Measurements from ENCODE around the gene SUGCT.
"Not testable (repeated sequence)": the region's sequence is repeated elsewhere in the genome, so short reads cannot be mapped to it uniquely, and the experiment has no call there.

The SUGCT gene

DNA sequence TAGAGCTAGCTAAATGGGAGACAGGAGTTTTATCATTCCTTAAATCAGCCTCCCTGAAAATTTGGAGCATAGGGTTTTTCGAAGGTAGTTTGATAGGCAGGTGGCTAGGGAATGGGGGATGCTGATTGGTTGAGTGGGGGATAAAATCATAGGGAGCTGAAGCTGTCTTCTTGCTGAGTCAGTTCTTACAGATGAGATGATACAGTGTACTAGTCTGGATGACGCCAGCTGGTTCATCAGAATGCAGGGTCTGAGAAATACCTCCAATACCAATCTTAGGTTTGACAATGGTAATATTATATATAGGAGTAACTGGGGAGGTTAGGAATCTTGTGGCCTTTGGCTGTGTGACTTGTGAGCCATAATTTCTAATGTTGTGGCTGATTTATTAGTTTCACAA, 271.2 kb downstream of the SUGCT start:
- no peak for DNase-seq (ENCODE audit: low read depth)

DNA sequence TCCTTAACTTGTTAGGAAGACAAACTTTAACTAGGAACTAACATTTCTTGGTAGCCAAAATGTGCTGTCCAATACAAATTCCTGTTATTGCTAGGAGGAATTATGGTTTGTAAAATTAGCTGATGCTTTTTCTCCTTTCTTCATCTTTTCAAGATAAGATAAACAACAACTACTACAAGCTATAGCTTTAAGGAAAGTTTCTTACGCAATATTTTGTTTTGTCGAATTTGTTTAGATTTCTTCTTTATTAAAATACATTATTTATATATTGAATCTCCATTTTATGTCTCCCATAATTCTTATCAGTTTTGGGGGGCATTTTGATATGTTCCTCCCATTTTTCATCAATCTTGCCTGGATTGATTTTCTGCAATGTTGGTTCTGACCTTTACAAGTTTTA, 277.5 kb downstream of the SUGCT start:
- DNase-seq (ENCODE audit: low read depth), result no peak

DNA sequence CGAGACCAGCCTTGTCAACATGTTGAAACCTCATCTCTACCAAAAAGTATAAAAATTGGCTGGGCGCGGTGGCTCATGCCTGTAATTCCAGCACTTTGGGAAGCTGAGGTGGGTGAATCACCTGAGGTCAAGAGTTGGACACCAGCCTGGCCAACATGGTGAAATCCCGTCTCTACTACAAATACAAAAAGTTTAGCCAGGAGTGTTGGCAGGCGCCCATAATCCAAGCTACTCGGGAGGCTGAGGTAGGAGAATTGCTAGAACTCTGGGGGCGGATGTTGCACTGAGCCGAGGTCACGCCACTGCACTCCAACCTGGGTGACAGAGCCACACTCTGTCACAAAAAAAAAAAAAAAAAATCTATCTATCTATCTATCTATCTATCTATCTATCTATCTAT, 279.9 kb downstream of the SUGCT start:
- DNase-seq (ENCODE audit: low read depth), result not testable (repeated sequence)

DNA sequence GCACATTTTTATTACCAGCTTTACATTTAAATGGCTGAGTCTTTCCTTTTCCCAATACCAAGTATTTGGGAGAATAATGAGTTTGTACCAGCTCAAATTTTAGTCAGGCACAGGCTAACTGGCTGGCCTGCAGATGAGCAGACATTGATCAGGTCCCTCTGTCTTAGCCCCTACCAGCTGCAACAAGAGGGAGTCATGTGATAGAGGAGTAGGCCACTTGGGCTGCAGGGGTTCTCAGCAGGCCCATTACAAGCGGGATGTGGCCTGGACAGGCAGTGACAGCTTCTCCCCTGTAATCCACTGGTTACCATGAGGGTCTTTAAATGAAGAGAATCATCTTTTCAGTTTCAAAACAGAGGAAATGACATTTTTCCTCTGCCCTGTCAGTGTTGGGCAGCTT, 283.6 kb downstream of the SUGCT start:
- no peak for DNase-seq (ENCODE audit: low read depth)

DNA sequence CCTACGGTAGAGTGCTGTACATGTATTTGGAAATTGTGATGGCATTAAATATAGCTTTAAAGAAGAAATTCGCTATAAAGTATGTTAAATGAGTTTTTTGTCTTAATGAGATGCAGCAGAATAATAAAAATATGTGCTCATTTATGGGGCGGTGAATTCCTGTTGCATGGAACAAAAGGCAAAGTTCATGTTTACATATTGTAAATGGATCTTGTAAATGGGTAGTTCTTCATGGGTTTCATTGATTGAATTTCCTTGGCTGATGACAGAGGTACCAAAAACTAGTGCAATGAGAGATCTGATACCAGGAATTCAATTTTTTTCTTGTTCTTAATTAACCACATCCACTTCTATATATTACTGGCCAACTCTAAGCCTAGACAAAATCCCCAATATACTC, 284.2 kb downstream of the SUGCT start:
- no peak for DNase-seq (ENCODE audit: low read depth)

DNA sequence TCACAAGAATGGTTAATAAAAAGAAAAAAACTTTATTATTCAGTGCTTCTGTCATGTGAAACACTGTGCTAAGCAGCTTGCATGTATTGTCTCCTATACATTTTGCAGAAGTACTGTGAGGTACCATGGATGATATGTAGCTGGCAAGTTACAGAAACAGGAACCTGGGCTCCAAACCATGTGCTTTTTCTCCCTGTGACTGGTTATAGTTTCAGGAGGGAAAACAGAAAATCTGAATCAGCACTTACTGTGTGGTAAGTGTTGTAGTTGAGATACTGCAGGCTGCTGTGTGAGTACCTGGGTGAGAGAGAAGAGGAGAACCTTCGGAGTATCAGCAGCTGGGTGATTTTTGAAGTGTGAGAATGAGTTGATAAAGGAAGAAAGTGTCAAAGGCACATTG, 285.0 kb downstream of the SUGCT start:
- DNase-seq (ENCODE audit: low read depth), result no peak

DNA sequence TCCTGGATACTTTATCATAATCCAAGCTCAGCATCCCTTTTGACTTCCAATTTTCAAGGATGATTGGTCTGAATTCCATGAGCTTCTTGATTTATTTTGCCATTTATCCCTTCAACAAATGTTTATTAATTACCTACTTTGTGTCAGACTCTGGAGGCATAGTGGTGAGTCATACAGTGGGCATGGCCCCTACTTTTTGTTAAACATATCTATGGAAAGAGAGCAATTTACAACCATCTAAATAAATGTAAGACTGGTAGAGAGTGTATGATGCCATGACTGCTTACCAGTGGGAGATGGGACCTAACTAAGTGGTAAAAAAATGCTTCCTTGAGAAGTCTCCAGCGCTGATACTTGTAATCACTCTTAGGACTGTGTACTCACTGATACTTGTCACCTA, 286.6 kb downstream of the SUGCT start:
- DNase-seq (ENCODE audit: low read depth), result no peak

DNA sequence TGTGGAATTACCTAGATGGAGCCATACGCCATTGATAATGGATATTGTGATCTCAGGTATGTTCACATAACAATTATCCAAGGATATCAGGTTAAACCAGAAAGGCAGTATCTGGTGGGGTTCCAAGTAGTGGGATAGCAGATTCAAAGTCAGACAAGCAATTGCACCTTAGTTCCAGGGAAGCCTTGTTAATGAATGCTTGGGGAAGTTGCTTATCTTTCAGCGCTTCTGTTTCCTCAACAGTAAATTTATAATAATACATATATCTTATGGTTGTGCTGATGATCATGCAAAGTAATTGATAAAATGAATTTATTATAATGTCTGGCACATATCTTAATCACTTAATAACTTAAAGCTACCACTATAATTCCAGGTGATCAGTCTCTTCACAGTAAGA, 290.9 kb downstream of the SUGCT start:
- DNase-seq (ENCODE audit: low read depth), result no peak

DNA sequence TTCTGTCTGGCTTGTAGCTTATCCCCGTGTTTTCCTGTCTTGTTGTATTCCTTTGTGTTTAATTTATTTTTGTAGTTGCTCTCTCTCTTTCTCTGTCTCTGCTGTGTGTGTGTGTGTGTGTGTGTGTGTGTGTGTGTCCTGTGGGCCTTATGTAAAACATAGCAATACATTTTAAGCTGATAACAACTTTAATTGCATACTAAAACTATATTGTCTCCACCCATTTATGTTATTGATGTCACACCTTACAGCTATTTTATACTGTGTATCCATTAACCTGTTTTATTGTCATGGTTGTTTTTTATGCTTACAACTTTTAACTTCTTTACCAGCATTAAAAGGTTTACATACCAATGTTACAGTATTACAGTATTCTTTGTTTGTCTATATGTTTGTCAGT, 293.6 kb downstream of the SUGCT start:
- no peak for DNase-seq (ENCODE audit: low read depth)

DNA sequence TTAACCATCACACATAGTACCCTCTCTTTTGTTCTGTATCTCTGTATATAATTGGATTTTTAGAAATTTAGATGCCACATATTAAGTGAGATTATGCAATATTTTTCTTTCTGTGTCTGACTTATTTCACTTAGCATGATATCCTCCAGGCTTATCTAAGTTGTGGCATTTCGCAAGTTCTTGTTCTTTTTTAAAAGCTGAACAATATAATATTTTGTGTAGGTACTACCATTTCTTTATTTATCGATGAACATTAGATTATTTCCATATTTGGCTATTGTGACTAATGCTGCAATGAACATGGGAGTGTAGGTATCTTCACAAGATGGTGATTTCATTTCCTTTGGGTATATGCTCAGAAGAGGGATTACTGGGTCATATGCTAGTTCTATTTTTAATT, 295.0 kb downstream of the SUGCT start:
- DNase-seq (ENCODE audit: low read depth), result no peak

DNA sequence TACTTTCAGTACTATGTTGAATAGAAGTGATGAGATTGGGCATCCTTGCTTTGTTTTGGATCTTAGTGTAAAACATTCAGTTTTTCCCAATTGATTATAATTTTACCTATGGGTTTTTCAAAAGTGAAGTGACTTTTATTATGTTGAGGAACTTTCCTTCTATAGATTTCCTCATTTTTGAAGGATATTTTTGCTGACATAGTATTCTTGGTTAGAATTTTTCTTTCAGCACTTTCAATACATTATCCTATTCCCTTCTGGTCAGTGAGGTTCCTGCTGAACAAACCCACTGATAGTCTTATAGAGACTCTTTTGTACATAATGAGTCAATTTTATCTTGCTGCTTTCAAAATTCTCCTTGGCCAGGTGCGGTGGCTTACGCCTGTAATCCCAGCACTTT, 297.2 kb downstream of the SUGCT start:
- DNase-seq (ENCODE audit: low read depth), result no peak

DNA sequence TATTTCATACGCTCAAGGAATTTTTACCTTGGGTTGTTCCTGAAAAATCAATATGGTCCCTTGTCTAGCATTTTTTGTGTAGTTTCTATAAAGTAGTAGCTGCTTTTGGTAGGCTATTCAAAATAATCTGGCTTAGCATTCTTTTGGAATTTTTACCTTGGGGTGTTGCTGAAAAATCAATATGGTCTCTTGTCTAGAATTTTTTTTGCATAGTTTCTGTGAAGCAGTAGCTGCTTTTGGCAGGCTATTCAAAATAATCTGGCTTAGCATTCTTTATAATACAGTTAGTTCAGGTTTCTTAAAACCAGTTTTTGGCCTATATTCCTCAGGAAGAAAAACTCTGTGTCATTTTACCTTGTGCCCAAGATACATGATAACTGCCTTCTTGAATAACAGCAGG, 301.9 kb downstream of the SUGCT start:
- DNase-seq (ENCODE audit: low read depth), result no peak

DNA sequence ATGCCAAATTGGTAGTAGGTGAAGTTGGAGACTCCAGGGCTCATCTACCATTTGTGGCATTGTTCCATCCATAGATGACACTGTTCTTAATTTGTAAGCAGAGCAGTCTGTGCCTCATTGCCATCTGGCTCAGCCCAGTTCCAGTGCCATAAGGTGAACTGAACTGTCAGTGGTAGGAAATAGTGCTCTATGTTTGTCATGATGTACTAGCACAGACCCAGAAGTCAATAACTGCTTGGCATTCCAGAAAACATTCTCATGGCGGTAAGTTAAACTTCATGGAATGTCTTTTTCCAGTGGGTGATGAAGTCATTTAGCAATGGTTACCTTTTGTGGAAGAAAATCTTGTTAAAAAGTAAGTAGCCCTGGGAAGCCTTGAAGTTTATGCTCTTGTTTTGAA, 302.7 kb downstream of the SUGCT start:
- DNase-seq (ENCODE audit: low read depth), result no peak

DNA sequence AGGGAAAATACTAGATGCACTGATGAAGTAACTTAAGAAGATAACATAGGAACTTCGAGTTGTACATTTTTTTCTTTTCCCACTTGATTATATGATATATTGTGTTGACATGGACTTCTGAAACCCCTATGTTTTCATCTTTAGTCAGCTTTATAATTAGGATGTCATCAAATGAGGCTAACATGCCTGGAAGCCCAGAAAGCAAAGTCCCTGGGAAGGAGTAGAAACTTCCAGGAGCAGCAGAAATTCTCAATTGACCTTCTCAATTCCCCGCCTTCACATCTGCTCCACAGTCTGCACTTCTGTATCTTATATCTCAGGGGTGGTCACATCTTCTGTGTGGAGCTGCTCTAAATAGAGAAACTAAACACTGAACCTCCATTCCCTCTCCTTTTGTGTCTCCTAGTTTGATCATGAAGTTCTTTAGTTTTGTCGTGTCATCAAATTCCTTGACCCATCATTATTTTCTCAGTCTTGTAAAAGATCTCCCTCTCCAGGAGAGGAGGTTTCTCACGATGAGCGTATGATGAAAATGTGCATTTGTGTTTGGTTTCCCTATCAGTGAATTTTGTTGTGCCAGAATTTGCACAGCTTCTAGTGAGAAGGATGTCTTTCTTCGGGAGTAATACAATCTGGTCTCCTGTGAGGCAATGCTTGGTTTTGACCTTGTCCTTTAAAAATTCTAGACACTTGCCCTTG, 303.3 kb downstream of the SUGCT start:
- DNase-seq (ENCODE audit: low read depth), result no peak

DNA sequence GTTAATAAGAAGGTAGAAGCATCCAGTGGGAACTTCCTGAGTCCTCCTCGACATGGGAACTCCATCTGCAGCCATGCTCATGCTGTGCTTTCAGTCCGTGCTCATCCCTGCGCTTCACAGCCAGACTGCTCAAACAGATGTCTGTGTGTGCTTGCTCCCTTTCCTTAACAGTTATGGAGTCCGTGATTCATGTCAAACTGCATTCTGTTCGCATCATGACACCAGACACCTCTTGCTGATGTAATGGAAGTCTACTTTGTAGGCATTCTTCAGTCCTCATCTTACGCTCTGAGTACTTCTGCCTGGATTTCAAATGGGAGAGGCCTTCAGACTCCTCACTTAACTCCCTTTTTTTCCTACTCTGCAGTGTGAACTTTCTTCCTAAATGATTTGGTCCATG, 304.9 kb downstream of the SUGCT start:
- no peak for DNase-seq (ENCODE audit: low read depth)

DNA sequence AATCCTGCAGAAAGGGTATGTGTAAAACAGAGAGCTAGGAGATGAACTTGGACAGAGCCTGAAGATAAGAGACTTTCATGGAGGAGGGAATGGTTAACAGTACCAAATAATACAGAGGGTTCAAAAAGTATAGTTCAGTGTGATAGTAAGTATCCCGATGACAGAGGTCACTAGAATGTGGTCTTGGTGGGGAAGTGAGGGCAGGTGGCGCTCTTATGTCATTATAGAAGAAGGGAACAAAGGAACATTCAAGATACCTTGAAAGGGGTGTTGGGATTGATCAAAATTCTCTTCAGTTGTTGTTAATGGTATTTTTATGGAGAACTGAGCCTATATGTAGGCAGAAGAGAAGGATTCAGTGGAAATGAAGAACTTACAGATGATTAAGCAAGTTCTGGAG, 312.5 kb downstream of the SUGCT start:
- DNase-seq (ENCODE audit: low read depth), result no peak

DNA sequence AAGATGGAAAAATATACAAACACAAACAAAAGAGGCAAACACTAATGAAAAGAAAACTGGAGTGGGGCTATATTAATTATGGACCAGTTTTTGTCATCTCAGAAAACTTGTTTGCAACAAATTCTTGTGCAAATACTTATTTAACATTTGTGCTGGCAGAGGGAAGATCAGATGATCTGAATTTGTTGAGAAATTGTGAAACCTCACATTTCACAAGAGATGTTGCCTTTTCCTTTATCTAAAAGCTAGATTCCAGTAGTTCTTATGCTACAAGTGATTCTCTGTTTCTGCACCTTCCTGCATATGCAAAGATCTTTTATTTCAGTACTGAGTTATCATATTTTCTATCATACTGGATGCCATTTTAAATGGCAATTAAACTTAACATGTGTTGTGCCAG, 320.7 kb downstream of the SUGCT start:
- no peak for DNase-seq (ENCODE audit: low read depth)

DNA sequence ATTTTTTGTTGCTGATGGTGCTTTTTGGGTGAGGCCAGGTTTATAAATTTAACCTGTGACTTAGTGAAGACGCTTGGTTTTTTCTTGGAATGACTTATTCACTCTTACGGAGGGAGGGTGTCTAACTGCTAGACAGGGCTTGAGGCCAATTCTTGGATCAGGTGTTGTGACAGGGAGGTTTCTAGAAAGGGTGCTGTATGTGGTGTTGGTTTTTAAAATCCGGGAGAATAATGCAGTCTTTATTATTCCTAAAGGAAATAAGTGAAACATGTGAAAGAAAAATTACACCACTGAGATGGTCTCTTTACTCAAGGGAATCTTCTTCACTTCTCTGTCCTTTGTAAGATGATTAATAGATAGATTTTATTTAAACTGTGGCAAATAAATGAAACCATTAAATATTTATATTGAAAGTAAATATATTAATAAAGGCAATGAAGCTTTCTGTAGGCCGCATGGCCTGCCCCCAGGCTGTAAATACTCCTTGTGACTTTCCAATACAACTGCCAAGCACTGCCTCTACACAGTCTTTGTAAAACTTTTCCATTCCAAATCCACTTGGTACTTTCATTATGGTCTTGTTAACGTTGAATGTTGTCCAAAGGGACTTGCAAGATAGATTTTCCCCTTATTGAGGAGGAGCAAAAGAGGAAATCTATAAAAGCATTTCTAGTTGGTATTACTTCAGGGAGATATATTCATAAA, 323.1 kb downstream of the SUGCT start:
- DNase-seq (ENCODE audit: low read depth), result no peak

DNA sequence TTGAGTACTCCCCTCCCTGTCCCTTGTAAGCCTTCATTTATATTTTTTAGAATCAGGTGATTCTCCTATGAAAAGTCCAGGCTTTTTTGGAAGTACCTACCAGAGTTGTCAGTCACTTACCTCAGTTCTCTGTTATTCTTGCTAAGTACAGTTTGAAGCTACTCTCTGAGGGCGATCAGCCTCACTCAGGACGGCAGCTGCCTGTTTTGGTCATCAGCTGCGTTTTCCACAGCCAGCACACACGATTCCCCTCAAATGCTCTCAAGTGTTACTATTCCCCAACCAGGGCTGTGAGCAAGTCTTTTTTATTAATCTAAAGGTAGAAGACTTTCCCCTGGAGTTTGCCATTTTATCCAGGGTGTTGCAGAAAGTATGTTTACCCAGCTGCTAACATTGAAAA, 328.6 kb downstream of the SUGCT start:
- no peak for DNase-seq (ENCODE audit: low read depth)

DNA sequence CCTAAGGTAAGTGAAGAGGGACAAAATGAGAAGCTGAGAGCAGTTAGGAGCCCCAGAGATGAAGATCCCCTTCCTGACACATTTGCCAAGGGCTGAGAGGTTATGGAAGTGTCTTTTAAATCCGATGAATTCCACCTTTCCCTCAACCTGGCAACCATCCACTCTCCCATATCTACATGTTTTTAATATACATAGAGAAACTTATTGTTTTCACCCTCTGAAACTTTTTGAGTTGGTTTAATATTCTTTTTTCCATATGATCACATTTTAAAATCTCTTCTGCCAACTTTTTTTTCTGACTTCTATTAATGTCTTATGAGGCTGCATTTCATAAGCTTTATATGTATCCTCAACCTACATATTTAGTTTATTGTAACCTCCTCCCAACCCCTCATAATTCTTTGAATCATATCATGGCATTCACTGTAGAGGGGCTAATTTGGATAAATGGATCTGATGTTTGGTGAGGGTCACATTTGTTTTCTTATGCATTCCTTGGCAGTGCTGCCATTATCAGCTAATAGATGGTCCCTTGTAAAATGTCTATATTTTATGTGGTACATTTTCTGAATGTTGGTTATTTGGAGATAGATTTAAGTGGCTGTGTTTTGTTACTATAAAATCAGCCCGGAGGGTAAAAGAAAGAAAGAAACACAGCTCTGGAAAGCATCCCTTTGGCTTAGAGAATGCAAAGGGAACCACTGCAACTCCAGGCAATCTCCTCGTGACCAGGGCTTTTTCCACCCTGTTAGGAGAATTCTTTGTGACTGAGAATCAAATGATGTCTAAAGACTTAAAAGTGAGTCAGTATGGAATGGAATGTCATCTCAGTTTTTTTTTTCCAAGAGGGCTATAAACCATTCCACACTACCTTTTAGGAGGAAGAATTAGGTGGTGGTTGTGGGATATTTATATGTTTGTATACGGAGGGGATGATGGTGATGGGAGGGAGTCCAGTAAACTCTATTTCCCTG, 334.4 kb downstream of the SUGCT start:
- DNase-seq (ENCODE audit: low read depth), result no peak

DNA sequence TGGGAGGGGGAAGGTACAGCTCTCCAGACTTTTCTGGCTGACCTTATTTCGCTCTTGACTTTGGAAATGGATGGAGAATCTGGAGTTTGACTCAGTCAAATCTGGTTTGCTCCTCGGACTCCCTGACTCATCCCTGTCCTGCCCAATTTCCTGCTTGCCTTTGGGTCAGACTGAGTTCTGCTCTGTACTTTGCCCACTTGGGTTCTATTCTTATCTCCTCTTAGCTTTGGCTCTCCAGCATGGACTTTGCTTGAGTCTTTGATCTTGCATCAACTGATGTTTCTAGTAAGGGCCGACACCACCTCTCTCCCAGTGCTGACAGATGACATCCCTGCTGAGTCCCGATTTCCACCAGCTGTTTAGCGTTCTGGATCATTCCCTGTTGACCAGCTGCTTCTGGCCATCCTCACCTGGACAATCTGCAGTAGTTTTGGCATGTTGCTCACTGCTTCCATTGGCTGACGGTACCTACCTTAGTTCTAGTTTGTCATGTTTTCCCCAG, 335.3 kb downstream of the SUGCT start:
- no peak for DNase-seq (ENCODE audit: low read depth)

DNA sequence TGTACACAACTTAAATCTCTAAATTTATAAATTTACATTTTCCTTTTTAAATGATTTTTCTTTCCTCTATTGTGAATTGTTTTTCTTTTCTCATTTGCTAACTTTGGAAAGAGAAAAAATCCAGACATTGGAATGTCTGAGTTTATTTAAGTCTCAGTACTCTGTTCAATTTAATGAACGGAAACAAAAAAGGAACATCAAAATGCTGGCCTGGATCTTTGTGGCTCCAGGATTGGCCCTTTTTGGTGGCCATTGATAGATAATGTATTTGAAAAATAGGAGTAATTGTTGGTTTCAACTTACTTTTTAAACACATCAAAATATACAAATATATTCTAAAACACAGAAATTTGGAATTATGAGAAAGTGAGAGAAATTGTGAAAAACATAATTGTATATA, 336.0 kb downstream of the SUGCT start:
- no peak for DNase-seq (ENCODE audit: low read depth)

DNA sequence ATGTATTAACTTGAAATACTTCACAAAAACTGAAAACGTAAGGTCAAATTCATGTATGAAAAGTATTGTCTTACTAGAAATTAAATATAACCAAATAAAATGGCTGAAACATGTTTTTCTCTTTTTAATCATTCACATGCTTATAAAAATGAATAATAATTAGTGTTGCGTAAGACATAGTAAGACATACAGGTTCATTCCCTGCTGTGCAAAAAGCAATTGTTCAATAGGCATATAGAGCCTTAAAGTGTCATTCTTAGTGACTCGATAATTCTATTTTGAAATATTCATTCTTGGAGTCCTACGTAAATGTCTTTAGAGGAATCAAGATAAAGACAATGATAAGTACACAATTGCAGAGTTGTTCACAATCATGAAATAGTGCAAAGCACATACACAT, 337.1 kb downstream of the SUGCT start:
- DNase-seq (ENCODE audit: low read depth), result no peak

Data from stimulated activated CD8-positive, alpha-beta memory T cell treated with anti-CD3 and anti-CD28 coated beads, Interleukin-12 subunit alpha, Interleukin-12 subunit beta, amount 100 ng/mL, for 4 hours (primary cell).